Loucy (cell line): ENCODE results near the gene RPS5.

Experiments
- EZH2phosphoT487 ChIP-seq: fragments of 200-600 bp; IDR thresholded peaks from 2 replicates; pipeline ENCODE4 v1.6.1; 2018; ENCODE audit warnings: antibody characterized with exemption, mild to moderate bottlenecking, moderate library complexity, borderline replicate concordance
- TF ChIP-seq, protein P1 (sequence below): fragments of 200-600 bp; sonication (generic); conservative IDR thresholded peaks from 2 replicates; pipeline ENCODE4 v1.5.1; 2014; ENCODE audit warnings: mild to moderate bottlenecking, antibody characterized with exemption, low read length

DNA sequence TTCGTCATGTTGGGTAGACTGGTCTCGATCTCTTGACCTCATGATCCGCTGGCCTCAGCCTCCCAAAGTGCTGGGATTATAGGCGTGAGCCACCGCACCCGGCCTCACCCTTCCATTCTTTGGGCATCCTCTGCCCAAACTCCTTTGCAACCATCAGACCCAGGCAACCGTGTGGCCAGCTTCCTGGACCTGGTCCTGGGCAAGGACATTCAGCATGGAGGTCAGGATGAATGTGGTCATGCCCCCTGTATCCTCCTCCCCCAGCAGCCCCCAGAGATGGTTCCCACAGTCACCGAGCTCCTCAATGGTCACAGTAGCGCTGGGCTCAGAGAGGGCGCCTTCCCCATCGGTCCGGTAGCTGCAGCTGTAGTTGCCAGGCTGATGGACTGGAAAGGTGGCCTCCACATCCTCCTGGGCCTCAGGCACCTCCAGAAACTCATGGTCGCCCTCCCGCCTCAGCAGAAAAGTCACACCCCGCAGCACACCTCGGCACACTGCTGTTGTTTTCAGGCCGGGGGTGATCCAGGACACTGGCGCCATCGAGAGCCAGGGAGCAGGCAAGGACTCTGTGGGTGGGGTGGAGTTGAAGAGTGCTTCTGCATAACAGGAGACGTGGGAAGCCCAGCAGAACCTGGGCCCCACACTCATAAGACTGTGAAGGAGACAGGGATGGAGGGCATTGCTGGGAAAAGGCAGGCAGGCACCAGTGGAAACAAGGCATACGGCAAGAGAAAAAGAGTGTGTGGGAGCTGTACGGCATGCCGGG lies 34.9 kb upstream of the RPS5 start:
- TF ChIP-seq, protein P1, sequence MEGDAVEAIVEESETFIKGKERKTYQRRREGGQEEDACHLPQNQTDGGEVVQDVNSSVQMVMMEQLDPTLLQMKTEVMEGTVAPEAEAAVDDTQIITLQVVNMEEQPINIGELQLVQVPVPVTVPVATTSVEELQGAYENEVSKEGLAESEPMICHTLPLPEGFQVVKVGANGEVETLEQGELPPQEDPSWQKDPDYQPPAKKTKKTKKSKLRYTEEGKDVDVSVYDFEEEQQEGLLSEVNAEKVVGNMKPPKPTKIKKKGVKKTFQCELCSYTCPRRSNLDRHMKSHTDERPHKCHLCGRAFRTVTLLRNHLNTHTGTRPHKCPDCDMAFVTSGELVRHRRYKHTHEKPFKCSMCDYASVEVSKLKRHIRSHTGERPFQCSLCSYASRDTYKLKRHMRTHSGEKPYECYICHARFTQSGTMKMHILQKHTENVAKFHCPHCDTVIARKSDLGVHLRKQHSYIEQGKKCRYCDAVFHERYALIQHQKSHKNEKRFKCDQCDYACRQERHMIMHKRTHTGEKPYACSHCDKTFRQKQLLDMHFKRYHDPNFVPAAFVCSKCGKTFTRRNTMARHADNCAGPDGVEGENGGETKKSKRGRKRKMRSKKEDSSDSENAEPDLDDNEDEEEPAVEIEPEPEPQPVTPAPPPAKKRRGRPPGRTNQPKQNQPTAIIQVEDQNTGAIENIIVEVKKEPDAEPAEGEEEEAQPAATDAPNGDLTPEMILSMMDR, result no peak
- no peak for TF ChIP-seq EZH2phosphoT487
